Naive thymus-derived CD8-positive, alpha-beta T cell (primary cell): ENCODE measurements around the gene RFX3. TPM values are rescaled to one million over a fixed set of nuclear protein-coding genes. Genes with fewer than 3 reads are reported as not detected.

ENCODE experiments used
- ATAC-seq, 2 donors: fragments of 150-1000 bp; cut with Tn5 transposase in 1 of 2; sonication (Bioruptor Pico), chemical (Tn5 transposase) in 1 of 2; 1 replicate in 1 of 2; 2 replicates in 1 of 2; pipeline ENCODE4 v1.10.0; 2021; ENCODE audit warnings: mild to moderate bottlenecking in 2 of 2, moderate library complexity in 2 of 2
- POLR2A ChIA-PET: fragments of 350-600 bp; sonication (Branson Sonifier 250); formaldehyde crosslinking; loops from one replicate; lab custom pipeline; 2021; ENCODE audit warnings: antibody characterized with exemption; lab: Charles Lee
- DNase-seq, 10 donors: peaks; one replicate each; pipeline versions ENCODE4 v3.0.0 to v3.0.0-alpha.2; 2020 to 2022
- H3K27ac Mint-ChIP-seq, 10 donors: one replicate each; pipeline ENCODE4 v1.8.0; 2020 to 2022; ENCODE audit warnings: mild to moderate bottlenecking in 10 of 10, mixed read lengths in 10 of 10, moderate library complexity in 4 of 10, inconsistent platforms in 1 of 10
- H3K27me3 Mint-ChIP-seq, 5 donors: one replicate each; pipeline ENCODE4 v1.8.0; 2021 to 2022; ENCODE audit warnings: mixed read lengths in 5 of 5
- H3K36me3 Mint-ChIP-seq, 3 donors: one replicate each; pipeline ENCODE4 v1.8.0; 2020 to 2022; ENCODE audit warnings: mixed read lengths in 3 of 3, mild to moderate bottlenecking in 2 of 3, inconsistent platforms in 1 of 3
- H3K4me1 Mint-ChIP-seq, 4 donors: one replicate each; pipeline ENCODE4 v1.8.0; 2021 to 2022; ENCODE audit warnings: mixed read lengths in 4 of 4
- H3K4me3 Mint-ChIP-seq, 10 donors: one replicate each; pipeline ENCODE4 v1.8.0; 2020 to 2022; ENCODE audit warnings: mild to moderate bottlenecking in 10 of 10, mixed read lengths in 10 of 10, moderate library complexity in 6 of 10, inconsistent platforms in 1 of 10
- H3K9me3 Mint-ChIP-seq, 9 donors: one replicate each; pipeline ENCODE4 v1.8.0; 2020 to 2022; ENCODE audit warnings: mixed read lengths in 9 of 9, mild to moderate bottlenecking in 3 of 9, inconsistent platforms in 1 of 9, moderate library complexity in 1 of 9
- polyA plus RNA-seq, 3 donors: library from polyadenylated mRNA; unstranded; fragments of 300-500 nt; fragmentation: Illumina TruSeq; gene quantifications; one replicate each; pipeline ENCODE4 v1.2.3, GENCODE V29; 2021
- total RNA-seq, 8 experiments: library from RNA in 2 of 8; stranded (reverse) in 2 of 8; gene quantifications; one replicate each; pipeline ENCODE4 v1.2.3 and lab custom pipeline; 2021 to 2026

Gene RFX3
- total and polyA plus RNA-seq, 5 experiments from 2014 or later = 4.1 to 25.0 (median 4.5) TPM

GRCh38 chr9:3474821-3475220 lies 51.0 kb downstream of the RFX3 start:
- POLR2A ChIA-PET = interaction anchor here (1.2 kb wide), 1 partner anchor 52 kb away, joined by 3 read pairs; no protein-coding TSS in a partner anchor
- Mint-ChIP-seq H3K36me3 (peaks cover 13 to 30% (median 24%) of the 10 kb centered on the region in 3 donors), H3K27me3 (no peaks in the 10 kb centered on the region), H3K4me3 (peak overlapping the region in 1 of 10 donors; percentile 39), H3K9me3 (peaks cover 0 to 24% (median 8%) of the 10 kb centered on the region in 9 donors), H3K4me1 (peaks cover 13 to 64% (median 46%) of the 10 kb centered on the region in 4 donors), H3K27ac (peak overlapping the region in 2 of 10 donors; percentile 2 to 51)
- ATAC-seq = no peak
- no peak for DNase-seq

- POLR2A ChIA-PET = no interaction called here
- no peaks in the 10 kb centered on the region for H3K27me3 Mint-ChIP-seq
- ATAC-seq (peak; percentile 47 to 61), DNase-seq (peak in 1 of 10 donors; percentile 6)
- H3K4me1 Mint-ChIP-seq = peaks cover 11 to 50% (median 40%) of the 10 kb centered on the region in 4 donors
- H3K4me3 Mint-ChIP-seq = no peak overlapping the region
- peaks cover 3 to 18% (median 18%) of the 10 kb centered on the region in 3 donors for H3K36me3 Mint-ChIP-seq
- H3K27ac Mint-ChIP-seq = peak overlapping the region in 2 of 10 donors; percentile 28
- H3K9me3 Mint-ChIP-seq = peaks cover 0 to 14% (median 6%) of the 10 kb centered on the region in 9 donors
These were observed 52.4 kb downstream of the RFX3 start for GRCh38 chr9:3473405-3473804.

GRCh38 chr9:3471883-3472282 lies 53.9 kb downstream of the RFX3 start:
- no peaks in the 10 kb centered on the region for H3K27me3 Mint-ChIP-seq
- peaks cover 0 to 3% (median 0%) of the 10 kb centered on the region in 9 donors for H3K9me3 Mint-ChIP-seq
- peaks cover 3 to 5% (median 5%) of the 10 kb centered on the region in 3 donors for H3K36me3 Mint-ChIP-seq
- no peak for ATAC-seq
- no peak for DNase-seq
- no peak overlapping the region for H3K4me3 Mint-ChIP-seq
- POLR2A ChIA-PET = no interaction called here
- H3K27ac Mint-ChIP-seq = no peak overlapping the region
- peaks cover 13 to 41% (median 32%) of the 10 kb centered on the region in 4 donors for H3K4me1 Mint-ChIP-seq

DNA sequence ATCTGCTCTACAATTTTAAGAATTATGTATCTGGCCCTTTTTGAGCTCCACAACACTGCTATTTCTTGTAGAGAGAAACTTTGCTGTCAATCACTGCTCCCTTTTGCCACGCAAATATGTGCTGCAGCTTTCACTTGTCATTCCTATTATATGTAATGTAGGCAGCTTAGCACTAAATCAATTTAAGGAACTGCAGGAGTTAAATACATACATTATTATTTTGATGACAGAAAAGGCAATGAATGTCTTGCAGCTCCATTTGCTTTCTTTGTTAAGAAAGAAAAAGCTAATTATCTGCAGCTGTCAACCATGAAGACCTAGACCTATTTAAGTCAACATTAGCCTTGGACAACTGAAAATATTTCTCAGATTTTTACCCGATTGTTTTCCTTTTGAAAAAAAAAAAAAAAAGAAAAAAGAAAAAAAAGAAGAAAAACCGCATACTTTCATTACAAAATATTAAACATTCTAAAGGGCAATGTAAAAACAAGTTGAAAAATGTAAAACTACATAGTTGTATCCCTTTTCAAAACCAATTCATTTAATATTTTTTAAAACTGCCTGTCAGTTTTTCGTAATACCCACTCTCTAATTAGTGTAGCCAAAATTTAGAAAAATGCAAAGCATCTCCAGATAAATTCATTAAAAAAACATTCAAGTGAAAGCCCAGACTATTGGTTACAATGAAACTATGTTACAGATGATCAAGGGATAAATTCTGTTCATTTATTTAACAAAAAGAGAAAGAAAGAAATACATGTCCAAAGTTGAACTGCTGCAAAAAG lies 57.2 kb downstream of the RFX3 start:
- no peaks in the 10 kb centered on the region for H3K27me3 Mint-ChIP-seq
- no peak for ATAC-seq
- POLR2A ChIA-PET = interaction anchor here (1.7 kb wide), 1 partner anchor 58 kb away, joined by 9 read pairs; no protein-coding TSS in a partner anchor
- no peak for DNase-seq
- peak overlapping the region in 1 of 10 donors; percentile 0 for H3K27ac Mint-ChIP-seq
- H3K4me1 Mint-ChIP-seq = peaks cover 3 to 15% (median 14%) of the 10 kb centered on the region in 4 donors
- H3K9me3 Mint-ChIP-seq = no peaks in the 10 kb centered on the region
- H3K4me3 Mint-ChIP-seq = no peak overlapping the region
- peaks cover 0 to 10% (median 8%) of the 10 kb centered on the region in 3 donors for H3K36me3 Mint-ChIP-seq

DNA sequence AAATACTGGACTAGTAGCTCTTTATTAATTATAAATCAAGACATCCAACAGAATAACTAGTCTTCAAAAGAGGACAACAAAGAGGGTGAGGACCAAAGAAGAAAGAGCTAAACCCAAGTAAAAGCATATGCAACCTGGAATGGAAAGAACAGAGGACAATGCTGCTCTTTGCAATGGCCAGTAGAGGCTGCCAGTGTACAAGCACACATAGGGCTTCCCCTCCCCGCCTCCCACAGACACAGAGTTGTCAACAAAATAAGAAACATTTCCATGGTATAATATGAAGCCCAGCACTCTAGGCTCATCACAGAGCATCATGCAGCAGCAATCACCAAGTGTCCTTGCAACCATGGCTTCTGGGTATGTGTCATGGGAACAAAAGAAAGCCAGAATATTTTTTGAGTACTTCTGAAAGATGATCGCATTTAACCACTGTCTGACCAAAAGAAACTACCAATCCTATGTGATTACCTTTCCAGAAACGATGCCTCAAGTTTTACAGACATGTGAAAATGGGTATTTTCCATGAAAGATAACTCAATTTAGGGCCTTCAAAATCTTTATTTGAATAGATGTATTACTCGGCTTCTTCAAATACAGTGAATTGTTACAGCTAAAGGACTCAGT lies 58.1 kb downstream of the RFX3 start:
- Mint-ChIP-seq H3K9me3 (no peaks in the 10 kb centered on the region), H3K36me3 (peaks cover 0 to 12% (median 8%) of the 10 kb centered on the region in 3 donors), H3K4me3 (no peak overlapping the region), H3K27ac (peak overlapping the region in 2 of 10 donors; percentile 57 to 80), H3K4me1 (peaks cover 3 to 8% (median 7%) of the 10 kb centered on the region in 4 donors), H3K27me3 (no peaks in the 10 kb centered on the region)
- ATAC-seq (peak; percentile 98 to 100), DNase-seq (peak; percentile 20 to 76 (median 46))
- POLR2A ChIA-PET = no interaction called here

DNA sequence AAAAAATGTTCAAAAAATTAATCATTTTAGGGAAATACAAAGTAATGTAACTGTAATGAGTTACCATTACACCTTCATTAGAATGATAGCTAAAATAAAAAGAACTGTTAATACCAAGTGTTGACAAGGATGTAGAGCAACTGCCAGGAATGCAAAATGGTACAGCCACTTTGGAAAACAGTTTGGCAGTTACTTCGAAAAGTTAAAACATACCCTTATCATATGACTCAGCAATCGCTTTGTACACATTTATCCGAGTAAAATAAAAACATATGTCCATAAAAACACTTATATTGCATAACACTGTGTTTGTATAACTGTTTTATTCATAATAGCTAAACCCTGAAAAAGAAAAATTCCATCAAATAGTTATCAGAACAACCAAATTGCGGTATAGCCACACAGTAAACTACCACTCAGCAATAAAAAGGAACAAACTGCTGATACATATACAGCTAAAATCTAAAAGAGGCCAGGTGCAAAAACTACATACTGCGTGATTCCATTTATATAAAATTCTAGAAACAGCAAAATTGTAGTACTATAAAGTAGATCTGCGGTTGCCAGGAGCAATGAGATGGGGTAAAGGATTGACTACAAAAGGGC lies 61.7 kb downstream of the RFX3 start:
- peaks cover 0 to 11% (median 4%) of the 10 kb centered on the region in 3 donors for H3K36me3 Mint-ChIP-seq
- POLR2A ChIA-PET = no interaction called here
- H3K4me1 Mint-ChIP-seq = peaks cover 3 to 8% (median 7%) of the 10 kb centered on the region in 4 donors
- DNase-seq (no peak), ATAC-seq (no peak)
- no peaks in the 10 kb centered on the region for H3K9me3 Mint-ChIP-seq
- H3K27ac Mint-ChIP-seq = no peak overlapping the region
- H3K27me3 Mint-ChIP-seq = no peaks in the 10 kb centered on the region
- no peak overlapping the region for H3K4me3 Mint-ChIP-seq

DNA sequence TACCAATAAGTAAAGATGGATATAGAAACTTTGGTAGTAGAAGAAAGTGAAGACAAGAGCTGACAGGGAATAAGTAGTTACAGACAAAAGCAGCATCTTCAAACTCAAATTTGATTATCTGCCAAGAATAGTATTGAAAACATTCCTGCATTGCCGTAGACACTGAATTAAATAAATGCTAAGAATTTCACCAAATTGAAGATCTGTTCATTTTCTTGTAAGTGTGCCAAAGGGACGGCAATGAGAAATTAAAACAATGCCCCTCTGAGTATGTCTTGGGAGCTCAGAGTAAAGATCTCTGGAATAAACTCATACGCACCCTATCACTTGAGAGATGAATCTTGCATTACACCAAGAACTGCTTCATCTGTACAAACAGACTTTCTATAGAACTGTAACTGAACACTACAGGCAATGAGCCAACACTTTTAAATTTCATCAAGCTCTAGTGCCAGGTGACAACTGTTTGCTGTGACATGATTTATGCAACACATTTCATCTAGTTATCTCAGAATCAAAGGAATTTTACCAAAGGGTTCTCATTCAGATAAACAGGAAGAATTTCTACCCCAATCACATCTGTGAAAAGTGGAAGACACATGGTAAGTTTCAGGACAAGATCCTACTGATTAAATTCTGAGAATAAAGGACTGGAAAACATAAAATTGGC lies 66.9 kb downstream of the RFX3 start:
- Mint-ChIP-seq H3K9me3 (no peaks in the 10 kb centered on the region), H3K36me3 (peaks cover 0 to 8% (median 0%) of the 10 kb centered on the region in 3 donors), H3K4me1 (peaks cover 0 to 11% (median 3%) of the 10 kb centered on the region in 4 donors), H3K27ac (no peak overlapping the region), H3K27me3 (no peaks in the 10 kb centered on the region), H3K4me3 (no peak overlapping the region)
- POLR2A ChIA-PET = interaction anchor here (0.5 kb wide), 1 partner anchor 109 kb away, joined by 3 read pairs; no protein-coding TSS in a partner anchor
- ATAC-seq = no peak
- no peak for DNase-seq

- H3K27me3 Mint-ChIP-seq = no peaks in the 10 kb centered on the region
- peaks cover 0 to 6% (median 1%) of the 10 kb centered on the region in 3 donors for H3K36me3 Mint-ChIP-seq
- no peak overlapping the region for H3K4me3 Mint-ChIP-seq
- DNase-seq (no peak), ATAC-seq (no peak)
- H3K9me3 Mint-ChIP-seq = no peaks in the 10 kb centered on the region
- H3K4me1 Mint-ChIP-seq = peaks cover 0 to 11% (median 3%) of the 10 kb centered on the region in 4 donors
- POLR2A ChIA-PET = no interaction called here
- peak overlapping the region in 1 of 10 donors; percentile 4 for H3K27ac Mint-ChIP-seq
These were observed 68.6 kb downstream of the RFX3 start for GRCh38 chr9:3457175-3457574.

GRCh38 chr9:3455717-3456116 lies 70.1 kb downstream of the RFX3 start:
- peaks cover 0 to 11% (median 3%) of the 10 kb centered on the region in 4 donors for H3K4me1 Mint-ChIP-seq
- no peaks in the 10 kb centered on the region for H3K27me3 Mint-ChIP-seq
- POLR2A ChIA-PET = no interaction called here
- ATAC-seq = no peak
- H3K27ac Mint-ChIP-seq = no peak overlapping the region
- DNase-seq = no peak
- no peak overlapping the region for H3K4me3 Mint-ChIP-seq
- peaks cover 0 to 5% (median 4%) of the 10 kb centered on the region in 3 donors for H3K36me3 Mint-ChIP-seq
- no peaks in the 10 kb centered on the region for H3K9me3 Mint-ChIP-seq

GRCh38 chr9:3455094-3455493 lies 70.7 kb downstream of the RFX3 start:
- DNase-seq = no peak
- Mint-ChIP-seq H3K9me3 (no peaks in the 10 kb centered on the region), H3K4me1 (peaks cover 0 to 11% (median 3%) of the 10 kb centered on the region in 4 donors), H3K27me3 (no peaks in the 10 kb centered on the region), H3K27ac (no peak overlapping the region), H3K36me3 (peaks cover 0 to 5% (median 4%) of the 10 kb centered on the region in 3 donors), H3K4me3 (no peak overlapping the region)
- ATAC-seq = no peak
- POLR2A ChIA-PET = no interaction called here

GRCh38 chr9:3451956-3452355 lies 73.8 kb downstream of the RFX3 start:
- POLR2A ChIA-PET = no interaction called here
- Mint-ChIP-seq H3K4me1 (peaks cover 0 to 9% (median 2%) of the 10 kb centered on the region in 4 donors), H3K4me3 (no peak overlapping the region), H3K27me3 (no peaks in the 10 kb centered on the region), H3K9me3 (no peaks in the 10 kb centered on the region), H3K27ac (peak overlapping the region in 1 of 10 donors; percentile 34), H3K36me3 (peaks cover 0 to 5% (median 2%) of the 10 kb centered on the region in 3 donors)
- no peak for DNase-seq
- no peak for ATAC-seq

DNA sequence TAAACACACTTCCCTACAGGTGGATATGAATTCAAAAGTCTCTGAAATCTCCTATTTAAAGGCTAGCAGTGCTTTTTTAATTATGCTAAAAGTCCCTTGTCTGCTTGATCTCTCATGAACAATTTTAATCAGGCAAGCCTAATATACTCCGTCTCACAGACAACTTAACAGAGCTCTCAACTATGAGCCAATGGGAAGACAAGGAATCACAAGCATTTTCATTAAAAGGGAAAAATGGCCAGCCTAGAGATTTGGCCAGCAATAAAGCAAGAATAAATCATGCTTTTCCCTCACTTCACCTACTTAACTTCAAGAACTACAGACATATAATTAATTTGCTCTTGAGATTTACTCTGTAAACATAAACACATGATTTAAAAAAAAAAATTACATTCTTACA lies 78.0 kb downstream of the RFX3 start:
- ATAC-seq (no peak), DNase-seq (no peak)
- Mint-ChIP-seq H3K27ac (no peak overlapping the region), H3K9me3 (peaks cover 0 to 2% (median 0%) of the 10 kb centered on the region in 9 donors), H3K4me1 (peaks cover 0 to 6% (median 2%) of the 10 kb centered on the region in 4 donors), H3K36me3 (peaks cover 0 to 16% (median 0%) of the 10 kb centered on the region in 3 donors), H3K27me3 (no peaks in the 10 kb centered on the region), H3K4me3 (no peak overlapping the region)
- POLR2A ChIA-PET = no interaction called here
